ENCODE measurements around the gene ZNRF1. TPM values are rescaled to one million over a fixed set of nuclear protein-coding genes. Genes with fewer than 3 reads are reported as not detected.
"Not testable (repeated sequence)": the region's sequence is repeated elsewhere in the genome, so short reads cannot be mapped to it uniquely, and the experiment has no call there.

The ZNRF1 gene
- polyA plus RNA-seq, 4 donors: 5.8 to 10.1 (median 8.0) TPM

DNA sequence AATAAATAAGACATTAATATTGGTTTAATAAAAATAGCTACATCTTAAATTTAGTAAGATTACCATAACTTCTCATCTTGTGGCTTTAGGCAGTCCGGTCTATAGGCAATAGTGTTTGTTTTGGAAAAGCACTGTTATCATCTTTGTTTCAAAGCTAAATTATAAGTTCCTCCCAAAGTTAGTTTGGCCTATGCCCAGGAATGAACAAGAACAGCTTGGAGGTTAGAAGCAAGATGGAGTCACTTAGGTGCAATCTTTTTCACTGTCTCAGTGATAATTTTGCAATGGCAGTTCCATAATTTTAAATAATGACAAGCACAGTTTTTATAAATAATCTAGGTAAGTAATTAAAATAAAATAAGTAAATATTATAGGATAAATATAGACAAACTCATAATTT is 123.8 kb downstream of the ZNRF1 start:
- WGBS, 3 donors: 91 to 100% (median 95%) methylated on average over 1 of the region's 1 CpG
- no peaks in the 10 kb centered on the region for H3K27me3 ChIP-seq (ENCODE audit: control insufficient read depth in 3 of 3, insufficient read depth in 3 of 3, low read length in 3 of 3)
- no peak overlapping the region for H3K4me3 ChIP-seq (ENCODE audit: low read depth in 1 of 3, low read length in 3 of 3)
- no peaks in the 10 kb centered on the region for H3K36me3 ChIP-seq (ENCODE audit: control insufficient read depth in 3 of 3, insufficient read depth in 2 of 3, low read depth in 1 of 3, low read length in 3 of 3)
- H3K9me3 ChIP-seq (ENCODE audit: control insufficient read depth in 2 of 2, insufficient read depth in 1 of 2, low read depth in 1 of 2, low read length in 1 of 2): peaks cover 0 to 22% of the 10 kb centered on the region in 2 donors
- FAIRE-seq (no peak), DNase-seq (no peak)
- H3K4me1 ChIP-seq (ENCODE audit: control insufficient read depth in 3 of 3, insufficient read depth in 2 of 3, low read depth in 1 of 3, low read length in 2 of 3): no peaks in the 10 kb centered on the region
- no peak overlapping the region for H3K27ac ChIP-seq (ENCODE audit: low read depth in 1 of 3, low read length in 2 of 3)

DNA sequence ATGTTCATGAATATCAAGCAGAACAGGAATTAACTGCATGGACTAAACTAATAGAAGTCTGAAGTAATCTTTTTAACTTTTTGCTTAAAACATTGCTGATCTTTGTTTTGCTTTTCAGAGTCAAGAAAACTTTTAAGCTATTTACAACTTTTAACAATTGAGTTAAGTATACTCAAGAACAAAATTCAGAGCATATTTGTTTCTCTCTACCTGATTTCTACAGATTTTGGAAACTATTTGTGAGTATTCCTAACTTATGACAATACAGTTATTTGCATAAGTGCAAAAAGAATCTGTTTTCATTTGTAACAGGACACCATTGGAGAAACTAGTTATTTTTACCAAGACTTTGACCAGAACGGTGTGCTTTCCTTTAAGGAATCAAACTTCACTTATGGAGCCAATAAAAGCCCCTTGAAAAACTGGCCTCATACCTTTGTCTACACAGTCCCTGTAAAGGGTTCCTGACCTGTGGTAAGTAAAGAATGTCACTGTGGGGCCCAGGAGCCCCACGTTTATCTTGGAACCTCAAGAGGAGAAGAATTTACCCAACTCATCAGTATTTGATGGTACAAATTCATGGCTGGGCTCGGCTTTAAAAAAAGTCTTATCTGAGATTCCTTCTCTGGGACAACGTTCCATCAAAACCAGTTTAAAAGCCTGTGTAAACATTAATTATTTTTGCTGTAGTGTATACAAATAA is 129.0 kb downstream of the ZNRF1 start:
- WGBS, 3 donors: 55 to 69% (median 58%) methylated on average over 4 of the region's 4 CpGs

DNA sequence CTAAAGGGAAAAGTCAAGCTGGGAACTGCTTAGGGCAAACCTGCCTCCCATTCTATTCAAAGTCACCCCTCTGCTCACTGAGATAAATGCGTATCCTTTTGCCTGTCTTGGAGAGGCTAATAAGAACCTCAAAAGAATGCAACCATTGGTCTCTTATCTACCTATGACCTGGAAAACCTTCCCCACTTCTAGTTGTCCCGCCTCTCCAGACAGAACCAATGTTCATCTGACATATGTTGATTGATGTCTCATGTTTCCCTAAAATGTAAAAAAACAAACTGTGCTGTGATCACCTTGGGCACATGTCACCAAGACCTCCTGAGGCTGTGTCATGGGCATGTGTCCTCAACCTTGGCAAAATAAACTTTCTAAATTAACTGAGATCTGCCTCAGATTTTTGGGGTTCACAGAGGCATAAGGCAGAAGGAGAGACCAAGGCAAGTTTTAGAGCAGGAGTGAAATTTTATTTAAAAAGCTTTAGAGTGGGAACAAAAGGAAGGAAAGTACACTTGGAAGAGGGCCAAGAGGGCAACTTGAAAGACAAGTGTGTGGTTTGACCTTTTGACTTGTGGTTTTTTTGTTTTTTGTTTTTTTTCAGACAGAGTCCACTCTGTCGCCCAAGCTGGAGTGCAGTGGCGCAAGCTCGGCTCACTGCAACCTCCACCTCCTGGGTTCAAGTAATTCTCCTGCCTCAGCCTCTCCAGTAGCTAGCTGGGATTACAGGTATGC is 130.8 kb downstream of the ZNRF1 start:
- not testable (repeated sequence) for FAIRE-seq; H3K4me3 ChIP-seq (ENCODE audit: low read depth in 1 of 3, low read length in 3 of 3); DNase-seq; H3K9me3 ChIP-seq (ENCODE audit: control insufficient read depth in 2 of 2, insufficient read depth in 1 of 2, low read depth in 1 of 2, low read length in 1 of 2); H3K4me1 ChIP-seq (ENCODE audit: control insufficient read depth in 3 of 3, insufficient read depth in 2 of 3, low read depth in 1 of 3, low read length in 2 of 3); H3K27me3 ChIP-seq (ENCODE audit: control insufficient read depth in 3 of 3, insufficient read depth in 3 of 3, low read length in 3 of 3); H3K36me3 ChIP-seq (ENCODE audit: control insufficient read depth in 3 of 3, insufficient read depth in 2 of 3, low read depth in 1 of 3, low read length in 3 of 3); H3K27ac ChIP-seq (ENCODE audit: low read depth in 1 of 3, low read length in 2 of 3)
- 41 to 51% (median 50%) methylated on average over 5 of the region's 5 CpGs for WGBS, 3 donors

More for the DNA sequence above, 129.0 kb downstream of the ZNRF1 start:
- Histone ChIP-seq H3K4me3 (ENCODE audit: low read depth in 1 of 3, low read length in 3 of 3) (no peak overlapping the region), H3K9me3 (ENCODE audit: control insufficient read depth in 2 of 2, insufficient read depth in 1 of 2, low read depth in 1 of 2, low read length in 1 of 2) (peaks cover 0 to 9% of the 10 kb centered on the region in 2 donors), H3K27me3 (ENCODE audit: control insufficient read depth in 3 of 3, insufficient read depth in 3 of 3, low read length in 3 of 3) (no peaks in the 10 kb centered on the region), H3K27ac (ENCODE audit: low read depth in 1 of 3, low read length in 2 of 3) (no peak overlapping the region), H3K4me1 (ENCODE audit: control insufficient read depth in 3 of 3, insufficient read depth in 2 of 3, low read depth in 1 of 3, low read length in 2 of 3) (no peaks in the 10 kb centered on the region), H3K36me3 (ENCODE audit: control insufficient read depth in 3 of 3, insufficient read depth in 2 of 3, low read depth in 1 of 3, low read length in 3 of 3) (no peaks in the 10 kb centered on the region)
- FAIRE-seq (no peak), DNase-seq (no peak)

DNA sequence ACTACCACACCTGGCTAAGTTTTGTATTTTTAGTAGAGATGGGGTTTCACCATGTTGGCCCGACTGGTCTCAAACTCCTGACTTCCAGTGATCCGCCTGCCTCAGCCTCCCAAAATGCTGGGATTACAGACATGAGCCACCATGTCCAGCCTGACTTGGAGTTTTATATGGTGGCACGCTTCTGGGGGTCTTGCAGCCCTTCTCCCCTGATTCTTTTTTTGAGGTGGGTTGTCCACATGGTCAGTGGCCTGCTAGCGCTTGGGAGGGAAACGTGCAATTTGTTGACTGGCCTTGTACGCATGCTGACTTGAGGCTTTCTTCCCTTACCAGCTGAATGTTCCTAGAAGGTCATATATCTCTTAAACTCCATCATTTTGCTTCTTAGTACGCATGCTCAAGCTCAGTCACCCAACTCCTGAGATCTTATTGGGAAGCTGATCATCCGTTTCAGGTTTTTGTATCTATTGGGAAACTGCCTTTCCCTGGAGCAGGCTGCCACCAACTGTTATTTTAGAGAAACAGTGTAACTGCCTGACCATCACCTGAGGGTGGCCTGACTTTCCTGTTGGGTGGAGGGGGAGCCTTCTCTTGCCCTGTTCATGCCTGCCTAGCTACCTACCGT is 131.4 kb downstream of the ZNRF1 start:
- no peak for DNase-seq

DNA sequence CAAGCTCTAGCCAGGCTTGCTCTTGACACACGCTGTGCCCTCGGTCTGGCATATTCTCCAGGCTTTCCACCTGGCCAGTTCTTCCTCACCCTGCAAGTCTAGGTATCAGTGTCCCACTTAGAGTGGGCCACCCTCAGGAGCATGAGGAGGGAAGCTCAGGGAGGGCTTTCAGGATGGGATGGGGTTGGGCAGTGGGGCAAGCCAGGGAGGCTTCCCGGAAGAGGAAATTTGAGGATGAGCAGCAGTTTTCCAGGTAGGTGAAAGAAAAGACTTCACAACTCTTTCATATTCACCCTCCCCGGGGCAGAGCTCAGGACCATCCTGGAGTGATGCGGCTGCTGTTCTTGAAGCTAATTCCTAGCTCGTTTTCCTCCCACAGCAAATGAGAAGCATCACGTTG is 132.3 kb downstream of the ZNRF1 start:
- Histone ChIP-seq H3K4me3 (ENCODE audit: low read depth in 1 of 3, low read length in 3 of 3) (no peak overlapping the region), H3K9me3 (ENCODE audit: control insufficient read depth in 2 of 2, insufficient read depth in 1 of 2, low read depth in 1 of 2, low read length in 1 of 2) (peaks cover 0 to 8% of the 10 kb centered on the region in 2 donors), H3K27ac (ENCODE audit: low read depth in 1 of 3, low read length in 2 of 3) (no peak overlapping the region), H3K36me3 (ENCODE audit: control insufficient read depth in 3 of 3, insufficient read depth in 2 of 3, low read depth in 1 of 3, low read length in 3 of 3) (no peaks in the 10 kb centered on the region), H3K27me3 (ENCODE audit: control insufficient read depth in 3 of 3, insufficient read depth in 3 of 3, low read length in 3 of 3) (no peaks in the 10 kb centered on the region), H3K4me1 (ENCODE audit: control insufficient read depth in 3 of 3, insufficient read depth in 2 of 3, low read depth in 1 of 3, low read length in 2 of 3) (no peaks in the 10 kb centered on the region)
- no peak for FAIRE-seq
- 65 to 80% (median 76%) methylated on average over 7 of the region's 7 CpGs for WGBS, 3 donors
- no peak for DNase-seq

More for the DNA sequence above, 131.4 kb downstream of the ZNRF1 start:
- no peaks in the 10 kb centered on the region for H3K27me3 ChIP-seq (ENCODE audit: control insufficient read depth in 3 of 3, insufficient read depth in 3 of 3, low read length in 3 of 3)
- no peak overlapping the region for H3K27ac ChIP-seq (ENCODE audit: low read depth in 1 of 3, low read length in 2 of 3)
- 86 to 90% (median 86%) methylated on average over 9 of the region's 9 CpGs for WGBS, 3 donors
- FAIRE-seq: no peak
- no peak overlapping the region for H3K4me3 ChIP-seq (ENCODE audit: low read depth in 1 of 3, low read length in 3 of 3)
- H3K9me3 ChIP-seq (ENCODE audit: control insufficient read depth in 2 of 2, insufficient read depth in 1 of 2, low read depth in 1 of 2, low read length in 1 of 2): peaks cover 0 to 9% of the 10 kb centered on the region in 2 donors
- no peaks in the 10 kb centered on the region for H3K4me1 ChIP-seq (ENCODE audit: control insufficient read depth in 3 of 3, insufficient read depth in 2 of 3, low read depth in 1 of 3, low read length in 2 of 3)
- no peaks in the 10 kb centered on the region for H3K36me3 ChIP-seq (ENCODE audit: control insufficient read depth in 3 of 3, insufficient read depth in 2 of 3, low read depth in 1 of 3, low read length in 3 of 3)

DNA sequence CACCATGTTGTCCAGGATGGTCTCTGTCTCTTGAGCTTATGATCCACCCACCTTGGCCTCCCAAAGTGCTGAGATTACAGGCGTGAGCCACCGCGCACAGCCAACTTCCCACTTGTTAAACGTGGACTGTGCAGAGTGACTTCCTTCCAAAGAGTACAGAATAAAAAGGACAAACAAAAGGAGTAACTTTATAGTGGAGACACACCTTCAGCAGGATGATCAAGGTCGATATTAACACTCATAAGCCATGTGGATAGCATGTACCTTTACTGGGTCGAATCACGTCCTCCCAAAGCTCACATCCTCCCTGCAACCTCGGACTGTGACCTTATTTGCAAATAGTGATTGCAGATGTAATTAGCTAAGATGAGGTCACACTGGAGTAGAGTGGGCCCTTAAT is 139.4 kb downstream of the ZNRF1 start:
- no peaks in the 10 kb centered on the region for H3K36me3 ChIP-seq (ENCODE audit: control insufficient read depth in 3 of 3, insufficient read depth in 2 of 3, low read depth in 1 of 3, low read length in 3 of 3)
- DNase-seq (peak in 1 of 2 donors; percentile 55), FAIRE-seq (no peak)
- WGBS, 3 donors: 42 to 52% (median 49%) methylated on average over 8 of the region's 8 CpGs
- no peaks in the 10 kb centered on the region for H3K4me1 ChIP-seq (ENCODE audit: control insufficient read depth in 3 of 3, insufficient read depth in 2 of 3, low read depth in 1 of 3, low read length in 2 of 3)
- H3K4me3 ChIP-seq (ENCODE audit: low read depth in 1 of 3, low read length in 3 of 3): no peak overlapping the region
- H3K27ac ChIP-seq (ENCODE audit: low read depth in 1 of 3, low read length in 2 of 3): no peak overlapping the region
- H3K27me3 ChIP-seq (ENCODE audit: control insufficient read depth in 3 of 3, insufficient read depth in 3 of 3, low read length in 3 of 3): no peaks in the 10 kb centered on the region
- H3K9me3 ChIP-seq (ENCODE audit: control insufficient read depth in 2 of 2, insufficient read depth in 1 of 2, low read depth in 1 of 2, low read length in 1 of 2): no peaks in the 10 kb centered on the region

DNA sequence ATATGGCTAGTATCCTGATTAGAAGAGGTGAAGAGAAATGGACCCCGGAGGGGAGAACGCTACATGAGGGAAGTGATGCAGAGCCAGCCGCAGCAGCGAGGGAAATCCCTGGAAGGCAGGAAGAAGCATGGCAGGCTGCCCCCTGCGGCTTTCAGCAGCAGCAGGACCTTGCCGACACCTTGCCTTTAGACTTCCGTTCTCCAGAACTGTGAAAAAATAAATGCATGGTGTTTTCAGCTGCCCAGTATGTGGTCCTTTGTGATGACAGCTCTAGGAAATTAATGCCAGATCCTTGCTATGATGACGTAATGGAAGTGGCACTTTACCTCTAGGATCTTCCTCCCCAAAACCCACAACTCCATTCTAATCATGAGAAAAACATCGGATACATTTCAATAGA is 139.8 kb downstream of the ZNRF1 start:
- Histone ChIP-seq H3K36me3 (ENCODE audit: control insufficient read depth in 3 of 3, insufficient read depth in 2 of 3, low read depth in 1 of 3, low read length in 3 of 3) (no peaks in the 10 kb centered on the region), H3K27ac (ENCODE audit: low read depth in 1 of 3, low read length in 2 of 3) (no peak overlapping the region), H3K27me3 (ENCODE audit: control insufficient read depth in 3 of 3, insufficient read depth in 3 of 3, low read length in 3 of 3) (no peaks in the 10 kb centered on the region), H3K9me3 (ENCODE audit: control insufficient read depth in 2 of 2, insufficient read depth in 1 of 2, low read depth in 1 of 2, low read length in 1 of 2) (no peaks in the 10 kb centered on the region), H3K4me3 (ENCODE audit: low read depth in 1 of 3, low read length in 3 of 3) (no peak overlapping the region), H3K4me1 (ENCODE audit: control insufficient read depth in 3 of 3, insufficient read depth in 2 of 3, low read depth in 1 of 3, low read length in 2 of 3) (no peaks in the 10 kb centered on the region)
- WGBS, 3 donors: 60 to 78% (median 69%) methylated on average over 9 of the region's 9 CpGs
- DNase-seq: no peak
- FAIRE-seq: no peak

DNA sequence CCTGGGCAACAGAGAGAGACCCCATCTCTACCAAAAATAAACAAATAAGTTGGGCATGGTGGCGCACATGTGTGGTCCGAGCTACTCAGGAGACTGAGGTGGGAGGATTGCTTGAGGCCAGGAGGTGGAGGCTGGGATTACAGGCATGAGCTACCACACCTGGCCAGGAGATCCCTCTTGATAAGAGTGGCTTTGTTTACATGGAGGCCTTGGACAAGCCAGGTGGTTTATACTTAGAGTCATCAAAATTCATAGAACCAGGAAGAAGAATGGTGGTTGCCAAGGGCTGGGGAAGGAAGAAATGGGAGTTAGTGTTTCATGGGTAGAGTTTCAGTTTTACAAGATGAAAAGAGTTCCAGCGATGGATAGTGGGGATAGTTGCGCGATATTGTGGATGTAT is 140.7 kb downstream of the ZNRF1 start:
- DNase-seq (no peak), FAIRE-seq (no peak)
- no peak overlapping the region for H3K27ac ChIP-seq (ENCODE audit: low read depth in 1 of 3, low read length in 2 of 3)
- 97% methylated on average over 5 of the region's 5 CpGs for WGBS, 3 donors
- H3K4me1 ChIP-seq (ENCODE audit: control insufficient read depth in 3 of 3, insufficient read depth in 2 of 3, low read depth in 1 of 3, low read length in 2 of 3): no peaks in the 10 kb centered on the region
- H3K9me3 ChIP-seq (ENCODE audit: control insufficient read depth in 2 of 2, insufficient read depth in 1 of 2, low read depth in 1 of 2, low read length in 1 of 2): no peaks in the 10 kb centered on the region
- H3K27me3 ChIP-seq (ENCODE audit: control insufficient read depth in 3 of 3, insufficient read depth in 3 of 3, low read length in 3 of 3): no peaks in the 10 kb centered on the region
- H3K36me3 ChIP-seq (ENCODE audit: control insufficient read depth in 3 of 3, insufficient read depth in 2 of 3, low read depth in 1 of 3, low read length in 3 of 3): no peaks in the 10 kb centered on the region
- H3K4me3 ChIP-seq (ENCODE audit: low read depth in 1 of 3, low read length in 3 of 3): no peak overlapping the region

Measured in small intestine (tissue), 7 donors.